Neutrophil (primary cell): Measurements from ENCODE around the gene FA2H.

Experiments used
- H3K27ac ChIP-seq: fragments of 200-600 bp; sonication (generic); 2 replicates; pipeline ENCODE4 v1.5.1; 2016; ENCODE audit warnings: mild to moderate bottlenecking, moderate library complexity
- H3K27me3 ChIP-seq: fragments of 200-600 bp; sonication (generic); 2 replicates; pipeline ENCODE4 v1.6.0; 2016; ENCODE audit warnings: mild to moderate bottlenecking
- H3K36me3 ChIP-seq: fragments of 200-600 bp; sonication (generic); 2 replicates; pipeline ENCODE4 v1.5.1; 2017
- H3K4me1 ChIP-seq, 2 experiments: fragments of 200-600 bp in 1 of 2; sonication (generic) in 1 of 2; 1 replicate in 1 of 2; 2 replicates in 1 of 2; pipeline versions ENCODE4 v1.5.1 to v1.6.1; 2013 to 2016; ENCODE audit warnings: low read depth in 1 of 2, low read length in 1 of 2, mild to moderate bottlenecking in 1 of 2, moderate library complexity in 1 of 2; ENCODE audit not compliant: control insufficient read depth in 1 of 2, insufficient read depth in 1 of 2
- H3K4me3 ChIP-seq, 2 experiments: fragments of 200-600 bp in 1 of 2; sonication (generic) in 1 of 2; 1 replicate in 1 of 2; 2 replicates in 1 of 2; pipeline ENCODE4 v1.5.1; 2013 to 2016; ENCODE audit warnings: low read depth in 1 of 2, low read length in 1 of 2, mild to moderate bottlenecking in 1 of 2, moderate library complexity in 1 of 2
- H3K9me3 ChIP-seq: fragments of 200-600 bp; sonication (generic); 2 replicates; pipeline ENCODE4 v1.5.1; 2016
- TF ChIP-seq, protein P1 (sequence below): fragments of 200-600 bp; sonication (generic); IDR thresholded peaks from 2 replicates; pipeline ENCODE4 v1.5.1; 2016; ENCODE audit warnings: antibody characterized with exemption

The FA2H gene

DNA sequence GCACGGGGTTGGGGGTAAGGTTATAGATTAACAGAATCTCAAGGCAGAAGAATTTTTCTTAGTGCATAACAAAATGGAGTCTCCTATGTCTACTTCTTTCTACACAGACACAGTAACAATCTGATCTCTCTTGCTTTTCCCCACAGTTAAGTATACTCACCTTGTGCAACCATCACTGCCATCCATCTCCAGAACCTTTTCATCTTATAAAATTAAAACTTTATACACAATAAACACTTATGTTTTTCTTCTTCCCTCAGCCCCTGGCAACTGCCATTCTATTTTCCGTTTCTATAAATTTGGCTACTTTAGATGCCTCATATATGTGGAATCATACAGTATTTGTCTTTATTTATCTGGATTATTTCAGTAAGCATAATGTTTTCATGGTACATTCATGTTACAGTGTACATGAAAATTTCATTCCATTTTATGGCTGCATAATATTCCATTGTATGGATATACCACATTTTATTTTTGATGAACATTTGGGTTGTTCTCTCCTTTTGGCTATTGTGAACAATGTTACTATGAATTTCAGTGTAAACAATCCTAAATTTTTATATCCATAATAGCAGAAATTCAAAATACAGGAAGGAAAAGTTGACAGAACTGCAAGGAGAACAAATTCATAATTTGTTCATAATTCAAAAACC is 25.7 kb upstream of the FA2H start:
- Histone ChIP-seq H3K4me3 (no peak overlapping the region), H3K9me3 (no peaks in the 10 kb centered on the region), H3K27me3 (peaks cover 23% of the 10 kb centered on the region), H3K36me3 (no peaks in the 10 kb centered on the region), H3K27ac (no peak overlapping the region), H3K4me1 (no peaks in the 10 kb centered on the region)
- TF ChIP-seq, protein P1, sequence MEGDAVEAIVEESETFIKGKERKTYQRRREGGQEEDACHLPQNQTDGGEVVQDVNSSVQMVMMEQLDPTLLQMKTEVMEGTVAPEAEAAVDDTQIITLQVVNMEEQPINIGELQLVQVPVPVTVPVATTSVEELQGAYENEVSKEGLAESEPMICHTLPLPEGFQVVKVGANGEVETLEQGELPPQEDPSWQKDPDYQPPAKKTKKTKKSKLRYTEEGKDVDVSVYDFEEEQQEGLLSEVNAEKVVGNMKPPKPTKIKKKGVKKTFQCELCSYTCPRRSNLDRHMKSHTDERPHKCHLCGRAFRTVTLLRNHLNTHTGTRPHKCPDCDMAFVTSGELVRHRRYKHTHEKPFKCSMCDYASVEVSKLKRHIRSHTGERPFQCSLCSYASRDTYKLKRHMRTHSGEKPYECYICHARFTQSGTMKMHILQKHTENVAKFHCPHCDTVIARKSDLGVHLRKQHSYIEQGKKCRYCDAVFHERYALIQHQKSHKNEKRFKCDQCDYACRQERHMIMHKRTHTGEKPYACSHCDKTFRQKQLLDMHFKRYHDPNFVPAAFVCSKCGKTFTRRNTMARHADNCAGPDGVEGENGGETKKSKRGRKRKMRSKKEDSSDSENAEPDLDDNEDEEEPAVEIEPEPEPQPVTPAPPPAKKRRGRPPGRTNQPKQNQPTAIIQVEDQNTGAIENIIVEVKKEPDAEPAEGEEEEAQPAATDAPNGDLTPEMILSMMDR, result no peak

DNA sequence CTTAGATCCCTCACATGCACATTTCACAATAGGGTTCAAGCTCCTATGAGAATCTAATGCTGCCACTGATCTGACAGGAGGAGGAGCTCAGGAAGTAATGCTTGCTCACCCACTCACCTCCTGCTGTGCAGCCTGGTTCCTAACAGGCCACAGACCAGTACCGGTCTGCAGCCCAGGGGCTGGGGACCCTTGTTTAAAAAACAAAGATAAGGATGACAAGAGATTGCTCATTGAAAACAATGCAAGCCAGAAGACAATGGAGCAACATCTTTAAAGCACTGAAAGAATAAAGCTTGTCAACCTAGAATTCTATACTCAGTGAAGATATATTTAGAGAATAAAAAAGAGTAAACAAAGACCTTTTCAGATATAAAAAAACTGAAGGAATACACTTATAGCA is 22.8 kb upstream of the FA2H start:
- no peaks in the 10 kb centered on the region for H3K9me3 ChIP-seq
- no peak overlapping the region for H3K27ac ChIP-seq
- TF ChIP-seq, protein P1, result no peak

GRCh38 chr16:74795104-74795503 is 20.5 kb upstream of the FA2H start:
- Histone ChIP-seq H3K27ac (no peak overlapping the region), H3K4me3 (no peak overlapping the region), H3K27me3 (peaks cover 12% of the 10 kb centered on the region), H3K9me3 (no peaks in the 10 kb centered on the region), H3K36me3 (no peaks in the 10 kb centered on the region), H3K4me1 (no peaks in the 10 kb centered on the region)
- TF ChIP-seq, protein P1, result no peak

More for the DNA sequence above, 22.8 kb upstream of the FA2H start:
- Histone ChIP-seq H3K4me1 (no peaks in the 10 kb centered on the region), H3K4me3 (no peak overlapping the region), H3K27me3 (peaks cover 14% of the 10 kb centered on the region), H3K36me3 (no peaks in the 10 kb centered on the region)

- no peak overlapping the region for H3K27ac ChIP-seq
- TF ChIP-seq, protein P1, result no peak
- H3K9me3 ChIP-seq, result no peaks in the 10 kb centered on the region
- H3K4me3 ChIP-seq, result no peak overlapping the region
- no peaks in the 10 kb centered on the region for H3K36me3 ChIP-seq
- H3K27me3 ChIP-seq, result peaks cover 12% of the 10 kb centered on the region
- H3K4me1 ChIP-seq, result no peaks in the 10 kb centered on the region
These were observed 20.0 kb upstream of the FA2H start for GRCh38 chr16:74794668-74795067.

DNA sequence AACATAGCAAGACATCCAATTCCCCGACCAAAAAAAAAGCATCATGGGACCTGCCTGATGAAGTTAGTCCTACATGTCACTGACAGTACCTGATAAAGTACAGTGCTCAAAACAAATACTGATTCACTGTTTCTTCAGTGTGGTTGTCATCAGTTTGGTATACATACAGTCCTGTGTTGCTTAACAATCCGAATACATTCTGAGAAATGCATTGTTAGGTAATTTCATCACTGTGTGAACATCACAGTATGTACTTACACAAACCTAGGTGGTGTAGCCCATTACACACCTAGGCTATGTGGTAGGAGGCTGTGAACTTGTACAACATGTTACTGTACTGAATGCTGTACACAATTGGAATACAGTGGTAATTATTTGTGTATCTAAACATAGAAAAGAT is 19.0 kb upstream of the FA2H start:
- no peak overlapping the region for H3K27ac ChIP-seq
- peaks cover 12% of the 10 kb centered on the region for H3K27me3 ChIP-seq

More for the DNA sequence above, 19.0 kb upstream of the FA2H start:
- H3K9me3 ChIP-seq, result no peaks in the 10 kb centered on the region
- no peak overlapping the region for H3K4me3 ChIP-seq
- TF ChIP-seq, protein P1, result no peak
- H3K4me1 ChIP-seq, result no peaks in the 10 kb centered on the region
- H3K36me3 ChIP-seq, result no peaks in the 10 kb centered on the region
